HG03378 (cell line): Measurements from ENCODE around the gene CASP10.
A peak's percentile ranks its signal among the peaks of the same experiment; 100 is the strongest.
"Not testable (repeated sequence)": the region's sequence is repeated elsewhere in the genome, so short reads cannot be mapped to it uniquely, and the experiment has no call there.

Source experiments
- ATAC-seq: cut with Tn5 transposase; IDR thresholded peaks from one replicate; pipeline ENCODE4 v1.9.1; 2021; ENCODE audit warnings: mild to moderate bottlenecking, moderate library complexity; ENCODE audit not compliant: unreplicated experiment

Gene CASP10

DNA sequence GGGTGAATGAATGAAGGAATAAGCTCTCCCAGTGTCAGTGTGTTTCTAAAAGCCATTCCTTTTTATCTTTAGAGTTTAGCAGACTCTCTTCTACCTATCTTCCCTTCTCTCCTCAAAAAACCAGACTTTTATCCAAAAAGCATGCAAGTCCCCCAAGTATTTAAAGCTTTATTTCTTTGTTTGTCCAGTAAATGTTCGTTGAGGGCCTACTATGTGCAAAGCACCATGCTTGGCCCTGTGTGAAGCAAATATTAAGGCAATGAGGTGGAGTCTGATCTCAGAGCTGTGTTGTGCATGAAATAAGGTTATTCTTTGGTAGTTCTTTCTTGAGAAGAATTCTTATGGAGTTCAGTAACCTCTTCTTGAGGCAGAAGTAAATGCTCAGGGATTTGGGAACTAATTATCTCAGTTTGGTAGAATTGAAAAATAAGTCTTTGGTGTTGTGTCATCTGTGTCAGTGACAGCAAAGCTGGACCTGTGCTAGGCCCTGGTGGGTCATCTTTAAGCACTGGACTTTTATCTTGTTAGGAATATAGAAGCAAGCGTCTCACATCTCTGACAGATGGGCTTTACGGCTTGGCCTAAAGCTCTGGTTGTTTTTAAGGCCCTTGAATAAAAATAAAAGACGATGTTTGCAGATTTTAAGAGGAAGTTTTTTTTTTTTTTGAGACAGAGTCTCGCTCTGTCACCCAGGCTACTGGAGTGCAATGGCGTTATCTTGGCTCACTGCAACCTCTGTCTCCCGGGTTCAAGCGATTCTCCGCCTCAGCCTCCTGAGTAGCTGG lies 28.1 kb upstream of the CASP10 start:
- ATAC-seq = no peak

DNA sequence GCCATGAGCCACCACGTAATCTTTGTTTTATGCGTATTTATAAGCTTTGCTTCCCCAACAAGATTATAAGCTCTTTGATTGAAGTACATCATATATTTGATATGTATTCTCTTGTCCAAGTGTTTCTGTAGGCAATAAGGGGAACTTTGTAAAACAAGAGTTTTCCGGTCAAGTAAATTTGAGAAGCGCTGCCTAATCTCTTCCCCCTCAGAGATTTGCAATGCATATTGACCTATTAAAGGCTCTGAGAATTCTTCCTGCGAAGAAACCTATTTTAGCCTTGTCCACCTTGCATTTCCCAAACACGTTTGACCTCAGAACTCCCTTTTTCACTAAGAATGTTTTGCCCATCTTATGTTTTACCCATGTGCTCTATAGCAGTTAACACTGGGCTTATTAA lies 26.9 kb upstream of the CASP10 start:
- no peak for ATAC-seq

DNA sequence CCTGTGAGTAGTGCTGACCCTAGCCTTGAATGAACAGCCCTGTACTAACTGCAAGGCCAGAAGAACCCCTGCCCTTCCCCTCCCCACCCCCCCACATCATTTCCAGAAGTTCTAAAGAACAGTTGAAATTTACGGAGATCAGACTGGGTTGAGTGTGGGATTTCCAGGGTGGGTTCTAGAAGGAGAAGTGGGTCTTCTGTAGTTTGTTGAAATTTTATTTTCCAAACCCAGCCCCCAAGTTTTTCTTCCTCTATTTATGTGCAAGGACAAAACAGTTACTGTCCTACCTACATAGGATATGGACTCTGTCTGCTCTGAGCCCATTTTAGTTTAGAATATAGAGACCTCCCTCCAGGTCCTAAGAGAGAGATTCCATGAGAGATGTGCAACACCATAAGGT lies 26.3 kb upstream of the CASP10 start:
- ATAC-seq = no peak

DNA sequence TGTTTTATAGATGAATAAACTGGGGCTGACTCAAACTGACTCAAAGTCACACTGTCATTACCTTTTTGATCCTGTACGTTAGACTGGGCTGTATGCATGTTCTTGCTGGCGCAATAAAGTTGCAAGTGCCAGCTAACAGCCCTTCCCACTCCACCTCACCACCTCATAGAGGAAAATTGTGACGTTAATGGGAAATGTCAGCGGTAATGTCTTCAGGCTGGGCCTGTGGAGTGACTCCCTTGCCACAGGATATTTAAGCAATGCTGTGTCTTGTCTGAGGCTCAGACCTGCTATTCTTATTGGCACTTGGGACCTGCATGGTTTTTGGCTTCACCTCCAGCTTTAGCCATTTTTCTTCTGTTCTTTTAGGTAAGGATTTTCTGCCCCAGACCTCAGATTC lies 25.2 kb upstream of the CASP10 start:
- peak; percentile 16 for ATAC-seq

DNA sequence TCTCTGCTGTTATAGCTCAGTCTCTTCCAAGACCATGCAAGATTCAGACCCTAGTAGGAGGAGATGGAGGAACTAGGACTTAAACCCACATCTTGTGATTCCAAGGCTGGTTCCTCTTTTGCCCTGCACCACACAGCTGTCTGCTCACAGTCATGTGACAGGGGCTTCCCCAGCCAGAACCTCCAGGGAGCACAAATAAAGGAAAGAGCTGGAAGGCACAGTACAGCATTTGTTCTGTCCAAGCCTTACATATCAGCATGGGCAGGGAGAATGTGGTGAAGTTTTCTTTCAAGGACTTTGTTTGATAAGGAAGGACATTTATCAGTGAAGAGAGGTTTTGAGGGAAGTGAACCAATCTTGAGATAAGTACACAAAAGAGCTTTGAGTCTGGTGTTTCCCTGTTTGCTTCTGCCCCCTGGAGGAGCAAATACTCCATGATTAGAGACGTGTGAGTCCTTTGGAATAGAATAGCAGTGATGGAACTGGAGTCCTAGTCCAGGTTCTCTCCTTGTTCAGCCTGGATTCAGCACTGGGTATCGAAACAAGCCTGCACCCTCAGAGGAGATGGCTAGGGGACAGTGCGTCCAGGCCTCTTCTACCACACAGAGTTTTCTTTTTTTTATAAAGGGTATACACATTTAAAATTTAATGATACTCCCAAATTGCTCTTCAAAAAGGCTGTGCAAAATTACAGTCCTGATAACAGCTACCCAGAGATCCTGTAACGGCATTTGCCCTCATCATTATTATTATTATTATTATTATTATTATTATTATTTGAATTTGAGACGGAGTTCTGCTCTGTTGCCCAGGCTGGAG lies 24.6 kb upstream of the CASP10 start:
- peak; percentile 91 for ATAC-seq

- ATAC-seq = no peak
These were observed 18.8 kb upstream of the CASP10 start for GRCh38 chr2:201164166-201164565.

GRCh38 chr2:201167546-201167945 lies 15.4 kb upstream of the CASP10 start:
- ATAC-seq = no peak

- ATAC-seq = not testable (repeated sequence)
These were observed 14.4 kb upstream of the CASP10 start for GRCh38 chr2:201168496-201168895.

- ATAC-seq = no peak
These were observed 11.6 kb upstream of the CASP10 start for GRCh38 chr2:201171259-201171814.

- no peak for ATAC-seq
These were observed 10.7 kb upstream of the CASP10 start for GRCh38 chr2:201172279-201172678.

DNA sequence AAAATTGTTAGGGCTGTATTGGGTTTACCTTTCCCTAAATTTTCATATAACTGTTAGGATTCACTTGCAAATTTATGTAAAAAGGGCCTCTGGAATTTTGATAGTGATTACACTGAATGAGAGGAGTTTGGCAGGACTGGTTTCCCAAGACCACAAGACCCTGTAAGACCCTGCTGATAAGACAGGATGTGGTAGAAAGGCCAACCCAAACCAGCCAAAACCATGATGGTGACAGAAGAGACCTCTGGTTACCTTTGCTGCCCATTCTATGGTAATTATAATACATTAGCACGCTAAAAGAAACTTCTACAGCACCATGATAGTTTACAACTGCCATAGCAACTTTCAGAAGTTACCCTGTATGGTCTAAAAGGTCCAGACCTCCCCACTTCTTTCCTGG lies 8.3 kb upstream of the CASP10 start:
- no peak for ATAC-seq

- ATAC-seq = no peak
These were observed 6.9 kb upstream of the CASP10 start for GRCh38 chr2:201176081-201176481.

GRCh38 chr2:201180010-201180409 lies 2.9 kb upstream of the CASP10 start:
- ATAC-seq = no peak

- no peak for ATAC-seq
These were observed 405 bp downstream of the CASP10 start for GRCh38 chr2:201183365-201183727.

- not testable (repeated sequence) for ATAC-seq
These were observed 894 bp downstream of the CASP10 start for GRCh38 chr2:201183835-201184234.

DNA sequence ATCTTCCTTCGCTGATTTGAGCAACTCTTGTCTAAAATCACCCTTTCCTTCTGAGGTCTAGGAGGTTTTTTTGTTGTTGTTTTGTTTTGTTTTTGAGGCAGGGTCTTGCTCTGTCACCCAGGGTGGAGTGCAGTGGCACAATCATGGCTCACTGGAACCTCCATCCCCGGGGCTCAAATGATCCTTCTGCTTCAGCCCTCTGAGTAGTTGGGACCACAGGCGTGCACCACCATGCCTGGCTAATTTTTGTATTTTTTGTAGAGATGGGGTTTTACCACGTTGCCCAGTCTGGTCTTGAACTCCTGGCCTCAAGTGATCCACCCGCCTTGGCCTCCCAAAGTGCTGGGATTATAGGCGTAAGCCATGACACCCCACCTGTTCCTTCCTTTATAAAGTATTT lies 1.3 kb downstream of the CASP10 start:
- not testable (repeated sequence) for ATAC-seq

DNA sequence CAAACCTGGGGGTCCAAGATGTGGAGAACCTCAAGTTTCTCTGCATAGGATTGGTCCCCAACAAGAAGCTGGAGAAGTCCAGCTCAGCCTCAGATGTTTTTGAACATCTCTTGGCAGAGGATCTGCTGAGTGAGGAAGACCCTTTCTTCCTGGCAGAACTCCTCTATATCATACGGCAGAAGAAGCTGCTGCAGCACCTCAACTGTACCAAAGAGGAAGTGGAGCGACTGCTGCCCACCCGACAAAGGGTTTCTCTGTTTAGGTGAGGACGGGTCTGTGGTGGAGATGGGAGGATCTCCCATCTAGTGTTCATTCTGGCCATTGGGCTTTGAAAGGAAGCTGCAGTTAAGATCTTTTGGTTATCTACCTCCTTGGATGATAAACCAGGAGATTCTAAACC lies 2.9 kb downstream of the CASP10 start:
- ATAC-seq = no peak

DNA sequence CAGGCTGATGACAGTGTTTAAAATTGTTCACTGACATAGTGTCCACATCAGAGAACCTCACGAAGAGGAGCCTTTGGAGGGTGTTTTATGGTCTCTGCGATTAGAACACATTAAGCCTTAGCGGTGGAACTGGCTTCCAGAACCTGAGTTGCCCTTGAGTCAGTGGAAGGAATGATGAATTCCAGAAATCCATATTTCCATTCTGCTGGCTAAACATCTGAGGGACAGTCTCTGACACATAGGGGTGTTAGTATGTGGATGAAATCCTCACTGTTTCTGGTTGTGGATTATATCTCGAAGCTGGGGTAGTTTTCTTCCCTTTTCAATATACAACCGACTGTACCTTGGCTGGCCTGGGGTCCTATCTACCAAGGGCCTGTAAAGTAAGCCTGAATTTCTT lies 4.0 kb downstream of the CASP10 start:
- ATAC-seq = no peak

DNA sequence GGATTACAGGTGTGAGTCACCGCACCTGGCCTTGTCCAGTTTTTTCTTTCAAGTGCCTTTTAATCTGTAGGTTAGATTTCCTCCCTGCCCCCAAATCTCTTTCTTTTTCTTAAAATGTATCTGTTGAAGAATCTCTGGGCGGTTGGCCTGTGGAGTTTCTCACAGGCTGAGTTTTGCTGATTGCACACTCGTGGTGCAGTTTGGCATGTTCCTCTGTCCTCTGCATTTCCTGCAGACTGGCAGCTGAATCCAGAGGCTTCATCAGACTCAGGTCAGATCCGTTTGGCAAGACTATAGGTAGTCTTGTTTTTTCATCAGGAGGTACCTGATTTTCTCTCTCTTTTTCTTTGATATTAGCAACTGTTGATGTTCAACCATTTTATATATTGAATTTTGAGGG lies 5.5 kb downstream of the CASP10 start:
- ATAC-seq = no peak

GRCh38 chr2:201191132-201191875 lies 8.4 kb downstream of the CASP10 start:
- ATAC-seq = no peak

- peak; percentile 96 for ATAC-seq
These were observed 11.2 kb downstream of the CASP10 start for GRCh38 chr2:201194097-201194496.
